WTC11 (cell line): Measurements from ENCODE around the gene MCOLN1. TPM values are rescaled to one million over a fixed set of nuclear protein-coding genes. Genes with fewer than 3 reads are reported as not detected.
A peak's percentile ranks its signal among the peaks of the same experiment; 100 is the strongest.

ENCODE experiments used
- ATAC-seq: fragments of 200-7000 bp; cut with Tn5 transposase; 2 replicates; pipeline ENCODE4 v1.10.0; 2021; ENCODE audit warnings: mild to moderate bottlenecking, moderate library complexity
- CTCF ChIA-PET: fragments of 300-600 bp; sonication (Branson Sonifier 250); formaldehyde crosslinking; loops from one replicate; lab custom pipeline; 2021; ENCODE audit warnings: antibody characterized with exemption; lab: Charles Lee
- POLR2A ChIA-PET: fragments of 350-600 bp; sonication (Branson Sonifier 250); formaldehyde crosslinking; loops from one replicate; lab custom pipeline; 2021; ENCODE audit warnings: antibody characterized with exemption; lab: Charles Lee
- DNase-seq: peaks from one replicate; pipeline ENCODE4 v3.0.0; 2021; ENCODE audit warnings: low spot score
- H3K27ac Mint-ChIP-seq: 2 replicates; pipeline ENCODE4 v1.8.0; 2021; ENCODE audit warnings: mixed read lengths
- H3K27me3 Mint-ChIP-seq: 2 replicates; pipeline ENCODE4 v1.8.0; 2021; ENCODE audit warnings: low read depth, mild to moderate bottlenecking, moderate library complexity, mixed read lengths
- H3K36me3 Mint-ChIP-seq: 2 replicates; pipeline ENCODE4 v1.8.0; 2021; ENCODE audit warnings: mixed read lengths
- H3K4me1 Mint-ChIP-seq: 2 replicates; pipeline ENCODE4 v1.8.0; 2022; ENCODE audit warnings: mixed read lengths
- H3K4me3 Mint-ChIP-seq: 2 replicates; pipeline ENCODE4 v1.8.0; 2021; ENCODE audit warnings: mild to moderate bottlenecking, moderate library complexity, mixed read lengths
- H3K9me3 Mint-ChIP-seq: 2 replicates; pipeline ENCODE4 v1.8.0; 2021; ENCODE audit warnings: mixed read lengths
- ATF1 ChIP-seq: sonication (generic); formaldehyde crosslinking; IDR thresholded peaks from 2 replicates; pipeline ENCODE4 v1.8.1; 2023; ENCODE audit warnings: mild to moderate bottlenecking, moderate library complexity, missing genetic modification reagents
- ESRRA ChIP-seq: sonication (generic); formaldehyde crosslinking; IDR thresholded peaks from 2 replicates; pipeline ENCODE4 v1.8.1; 2022; ENCODE audit warnings: mild to moderate bottlenecking, missing genetic modification reagents, borderline replicate concordance
- GABPB1 ChIP-seq: sonication (generic); formaldehyde crosslinking; IDR thresholded peaks from 2 replicates; pipeline ENCODE4 v1.8.1; 2023; ENCODE audit warnings: mild to moderate bottlenecking, missing genetic modification reagents
- GRHL2 ChIP-seq: fragments of 250-450 bp; sonication (Bioruptor Pico); IDR thresholded peaks from 2 replicates; pipeline ENCODE4 v1.8.0; 2022; ENCODE audit warnings: mild to moderate bottlenecking, moderate library complexity; ENCODE audit not compliant: insufficient replicate concordance, severe bottlenecking
- HMGA2 ChIP-seq: fragments of 250-450 bp; sonication (Bioruptor Pico); IDR thresholded peaks from 2 replicates; pipeline ENCODE4 v1.4.0; 2021; ENCODE audit warnings: mild to moderate bottlenecking, moderate library complexity
- JAZF1 ChIP-seq: fragments of 250-450 bp; sonication (Bioruptor Pico); IDR thresholded peaks from 2 replicates; pipeline ENCODE4 v1.9.0; 2021; ENCODE audit warnings: moderate library complexity, mild to moderate bottlenecking, inconsistent platforms
- JUN ChIP-seq: sonication (generic); formaldehyde crosslinking; IDR thresholded peaks from 2 replicates; pipeline ENCODE4 v1.8.0; 2023; ENCODE audit warnings: mild to moderate bottlenecking, missing genetic modification reagents
- KAT7 ChIP-seq: sonication (generic); formaldehyde crosslinking; IDR thresholded peaks from 2 replicates; pipeline ENCODE4 v1.8.1; 2023; ENCODE audit warnings: missing genetic modification reagents, mild to moderate bottlenecking, borderline replicate concordance
- NR1H2 ChIP-seq: sonication (generic); formaldehyde crosslinking; IDR thresholded peaks from 2 replicates; pipeline ENCODE4 v1.9.0; 2021; ENCODE audit warnings: mild to moderate bottlenecking, moderate library complexity, missing genetic modification reagents
- NR2C2 ChIP-seq: sonication (generic); formaldehyde crosslinking; IDR thresholded peaks from 2 replicates; pipeline ENCODE4 v1.8.0; 2022; ENCODE audit warnings: mild to moderate bottlenecking, missing genetic modification reagents
- RORB ChIP-seq: fragments of 250-450 bp; sonication (Bioruptor Pico); IDR thresholded peaks from 2 replicates; pipeline ENCODE4 v1.9.0; 2021; ENCODE audit warnings: mild to moderate bottlenecking
- TEAD4 ChIP-seq: sonication (generic); formaldehyde crosslinking; IDR thresholded peaks from 2 replicates; pipeline ENCODE4 v1.8.0; 2022; ENCODE audit warnings: mild to moderate bottlenecking, missing genetic modification reagents
- ZNF219 ChIP-seq: sonication (generic); formaldehyde crosslinking; IDR thresholded peaks from 2 replicates; pipeline ENCODE4 v1.8.0; 2023; ENCODE audit warnings: missing genetic modification reagents, mild to moderate bottlenecking, borderline replicate concordance
- ZNF232 ChIP-seq: sonication (generic); formaldehyde crosslinking; IDR thresholded peaks from 2 replicates; pipeline ENCODE4 v1.8.0; 2022; ENCODE audit warnings: mild to moderate bottlenecking, missing genetic modification reagents
- ZNF263 ChIP-seq: sonication (generic); formaldehyde crosslinking; IDR thresholded peaks from 2 replicates; pipeline ENCODE4 v1.8.1; 2022; ENCODE audit warnings: low read depth, mild to moderate bottlenecking, moderate library complexity, missing genetic modification reagents
- ZNF317 ChIP-seq: sonication (generic); formaldehyde crosslinking; IDR thresholded peaks from 2 replicates; pipeline ENCODE4 v1.8.1; 2023; ENCODE audit warnings: low read depth, mild to moderate bottlenecking, moderate library complexity, missing genetic modification reagents, borderline replicate concordance
- ZNF416 ChIP-seq: fragments of 250-450 bp; sonication (Bioruptor Pico); IDR thresholded peaks from 2 replicates; pipeline ENCODE4 v1.9.0; 2021; ENCODE audit warnings: mild to moderate bottlenecking, inconsistent platforms
- total RNA-seq: library from RNA; stranded (reverse); gene quantifications from 3 replicates; pipeline ENCODE4 v1.2.3, GENCODE V29; 2021
- TF ChIP-seq, protein P1 (sequence below): fragments of 250-450 bp; sonication (Bioruptor Pico); IDR thresholded peaks from 2 replicates; pipeline ENCODE4 v1.9.0; 2021; ENCODE audit warnings: mild to moderate bottlenecking
- TF ChIP-seq, protein P2 (sequence below): sonication (generic); formaldehyde crosslinking; IDR thresholded peaks from 2 replicates; pipeline ENCODE4 v1.8.1; 2022; ENCODE audit warnings: low read depth, missing genetic modification reagents, borderline replicate concordance
- TF ChIP-seq, protein P3 (sequence below): sonication (generic); formaldehyde crosslinking; IDR thresholded peaks from 2 replicates; pipeline ENCODE4 v1.8.0; 2022; ENCODE audit warnings: mild to moderate bottlenecking, missing genetic modification reagents
- TF ChIP-seq, protein P4 (sequence below): fragments of 250-450 bp; sonication (Bioruptor Pico); conservative IDR thresholded peaks from 2 replicates; pipeline ENCODE4 v1.9.0; 2021; ENCODE audit warnings: mild to moderate bottlenecking
- TF ChIP-seq, protein P5 (sequence below): fragments of 250-450 bp; sonication (Bioruptor Pico); IDR thresholded peaks from 2 replicates; pipeline ENCODE4 v1.9.0; 2021; ENCODE audit warnings: mild to moderate bottlenecking
- TF ChIP-seq, protein P6 (sequence below): sonication (generic); formaldehyde crosslinking; IDR thresholded peaks from 2 replicates; pipeline ENCODE4 v1.8.1; 2022; ENCODE audit warnings: missing genetic modification reagents, borderline replicate concordance

The MCOLN1 gene
- total RNA-seq, 1 experiment from 2014 or later = 19.7 TPM

DNA sequence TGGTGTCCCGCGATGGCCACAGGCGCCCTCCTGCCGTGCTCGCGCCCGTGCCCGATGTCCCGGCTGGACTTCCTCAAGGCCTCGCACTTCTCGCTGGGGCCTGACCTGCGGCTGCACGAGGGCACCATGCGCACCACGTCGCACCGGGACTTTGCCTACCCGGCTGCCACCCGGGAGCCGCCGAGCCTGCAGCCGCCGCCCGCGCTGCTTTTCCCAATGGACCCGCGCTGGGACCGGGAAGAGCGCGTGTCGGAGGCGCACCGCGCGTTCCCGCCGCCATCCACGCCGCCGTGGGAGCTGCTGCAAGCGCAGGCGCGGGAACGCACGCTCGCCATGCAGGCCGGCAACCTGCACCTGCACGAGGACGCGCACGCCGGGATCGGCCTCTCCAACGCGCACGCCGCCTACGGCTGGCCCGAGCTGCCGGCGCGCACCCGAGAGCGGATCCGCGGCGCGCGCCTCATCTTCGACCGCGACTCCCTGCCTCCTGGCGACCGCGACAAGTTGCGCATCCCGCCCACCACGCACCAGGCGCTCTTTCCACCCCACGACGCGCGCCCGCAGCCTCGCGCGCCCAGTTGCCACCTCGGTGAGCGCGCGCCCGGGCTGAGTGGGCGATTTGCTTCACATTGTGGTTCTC is 21.5 kb upstream of the MCOLN1 start (continued):
- TF ChIP-seq, protein P1, sequence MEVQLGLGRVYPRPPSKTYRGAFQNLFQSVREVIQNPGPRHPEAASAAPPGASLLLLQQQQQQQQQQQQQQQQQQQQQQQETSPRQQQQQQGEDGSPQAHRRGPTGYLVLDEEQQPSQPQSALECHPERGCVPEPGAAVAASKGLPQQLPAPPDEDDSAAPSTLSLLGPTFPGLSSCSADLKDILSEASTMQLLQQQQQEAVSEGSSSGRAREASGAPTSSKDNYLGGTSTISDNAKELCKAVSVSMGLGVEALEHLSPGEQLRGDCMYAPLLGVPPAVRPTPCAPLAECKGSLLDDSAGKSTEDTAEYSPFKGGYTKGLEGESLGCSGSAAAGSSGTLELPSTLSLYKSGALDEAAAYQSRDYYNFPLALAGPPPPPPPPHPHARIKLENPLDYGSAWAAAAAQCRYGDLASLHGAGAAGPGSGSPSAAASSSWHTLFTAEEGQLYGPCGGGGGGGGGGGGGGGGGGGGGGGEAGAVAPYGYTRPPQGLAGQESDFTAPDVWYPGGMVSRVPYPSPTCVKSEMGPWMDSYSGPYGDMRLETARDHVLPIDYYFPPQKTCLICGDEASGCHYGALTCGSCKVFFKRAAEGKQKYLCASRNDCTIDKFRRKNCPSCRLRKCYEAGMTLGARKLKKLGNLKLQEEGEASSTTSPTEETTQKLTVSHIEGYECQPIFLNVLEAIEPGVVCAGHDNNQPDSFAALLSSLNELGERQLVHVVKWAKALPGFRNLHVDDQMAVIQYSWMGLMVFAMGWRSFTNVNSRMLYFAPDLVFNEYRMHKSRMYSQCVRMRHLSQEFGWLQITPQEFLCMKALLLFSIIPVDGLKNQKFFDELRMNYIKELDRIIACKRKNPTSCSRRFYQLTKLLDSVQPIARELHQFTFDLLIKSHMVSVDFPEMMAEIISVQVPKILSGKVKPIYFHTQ = no peak
- TF ChIP-seq, protein P2, sequence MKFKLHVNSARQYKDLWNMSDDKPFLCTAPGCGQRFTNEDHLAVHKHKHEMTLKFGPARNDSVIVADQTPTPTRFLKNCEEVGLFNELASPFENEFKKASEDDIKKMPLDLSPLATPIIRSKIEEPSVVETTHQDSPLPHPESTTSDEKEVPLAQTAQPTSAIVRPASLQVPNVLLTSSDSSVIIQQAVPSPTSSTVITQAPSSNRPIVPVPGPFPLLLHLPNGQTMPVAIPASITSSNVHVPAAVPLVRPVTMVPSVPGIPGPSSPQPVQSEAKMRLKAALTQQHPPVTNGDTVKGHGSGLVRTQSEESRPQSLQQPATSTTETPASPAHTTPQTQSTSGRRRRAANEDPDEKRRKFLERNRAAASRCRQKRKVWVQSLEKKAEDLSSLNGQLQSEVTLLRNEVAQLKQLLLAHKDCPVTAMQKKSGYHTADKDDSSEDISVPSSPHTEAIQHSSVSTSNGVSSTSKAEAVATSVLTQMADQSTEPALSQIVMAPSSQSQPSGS = peak; percentile 93
- TF ChIP-seq ESRRA (CRISPR knock-in tag) (peak; percentile 99), ZNF219 (peak; percentile 95), ZNF416 (CRISPR knock-in tag) (no peak), ZNF263 (CRISPR knock-in tag) (peak; percentile 91), GRHL2 (CRISPR knock-in tag) (no peak), GABPB1 (0 out of 2 replicates have a peak, but pooled peaks have one; percentile 22), TEAD4 (CRISPR knock-in tag) (peak; percentile 97), RORB (no peak), ZNF232 (CRISPR knock-in tag) (peak; percentile 98), HMGA2 (CRISPR knock-in tag) (no peak), ATF1 (peak; percentile 98), KAT7 (CRISPR knock-in tag) (peak; percentile 79; the same call in 1 of the 2 replicates), JUN (CRISPR knock-in tag) (peak; percentile 99), JAZF1 (CRISPR knock-in tag) (no peak), NR1H2 (CRISPR knock-in tag) (peak; percentile 91; the same call in 1 of the 2 replicates)
- TF ChIP-seq, protein P3, sequence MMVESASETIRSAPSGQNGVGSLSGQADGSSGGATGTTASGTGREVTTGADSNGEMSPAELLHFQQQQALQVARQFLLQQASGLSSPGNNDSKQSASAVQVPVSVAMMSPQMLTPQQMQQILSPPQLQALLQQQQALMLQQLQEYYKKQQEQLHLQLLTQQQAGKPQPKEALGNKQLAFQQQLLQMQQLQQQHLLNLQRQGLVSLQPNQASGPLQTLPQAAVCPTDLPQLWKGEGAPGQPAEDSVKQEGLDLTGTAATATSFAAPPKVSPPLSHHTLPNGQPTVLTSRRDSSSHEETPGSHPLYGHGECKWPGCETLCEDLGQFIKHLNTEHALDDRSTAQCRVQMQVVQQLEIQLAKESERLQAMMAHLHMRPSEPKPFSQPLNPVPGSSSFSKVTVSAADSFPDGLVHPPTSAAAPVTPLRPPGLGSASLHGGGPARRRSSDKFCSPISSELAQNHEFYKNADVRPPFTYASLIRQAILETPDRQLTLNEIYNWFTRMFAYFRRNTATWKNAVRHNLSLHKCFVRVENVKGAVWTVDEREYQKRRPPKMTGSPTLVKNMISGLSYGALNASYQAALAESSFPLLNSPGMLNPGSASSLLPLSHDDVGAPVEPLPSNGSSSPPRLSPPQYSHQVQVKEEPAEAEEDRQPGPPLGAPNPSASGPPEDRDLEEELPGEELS (CRISPR knock-in tag) = peak; percentile 98
- TF ChIP-seq, protein P4, sequence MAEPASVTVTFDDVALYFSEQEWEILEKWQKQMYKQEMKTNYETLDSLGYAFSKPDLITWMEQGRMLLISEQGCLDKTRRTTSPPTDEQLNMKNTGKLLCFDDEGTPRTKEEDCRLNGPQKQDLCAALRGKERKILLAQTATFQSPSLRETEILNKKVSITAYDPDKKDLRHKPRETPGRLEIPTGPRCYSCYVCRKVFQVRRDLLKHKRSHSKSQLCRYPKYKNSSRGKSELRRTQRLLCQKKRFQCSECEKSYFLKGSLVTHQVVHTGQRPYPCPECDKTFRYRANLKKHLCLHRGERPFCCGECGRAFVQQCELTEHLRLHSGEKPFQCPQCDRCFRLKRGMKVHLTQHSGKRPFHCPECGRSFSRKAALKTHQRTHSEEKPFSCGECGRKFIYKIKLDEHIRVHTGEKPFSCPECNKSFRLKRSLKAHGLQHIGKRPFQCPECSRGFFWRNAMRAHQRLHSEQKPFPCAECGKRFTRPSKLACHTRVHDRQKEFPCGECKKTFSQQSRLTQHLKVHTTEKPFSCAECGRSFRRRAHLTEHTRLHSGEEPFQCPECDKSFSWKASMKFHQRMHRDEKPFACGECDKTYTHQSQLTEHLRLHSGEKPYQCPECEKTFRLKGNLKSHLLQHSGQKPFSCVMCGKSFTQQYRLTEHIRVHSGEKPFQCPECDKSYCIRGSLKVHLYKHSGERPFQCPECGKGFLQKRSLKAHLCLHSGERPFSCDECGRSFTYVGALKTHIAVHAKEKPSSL = no peak

DNA sequence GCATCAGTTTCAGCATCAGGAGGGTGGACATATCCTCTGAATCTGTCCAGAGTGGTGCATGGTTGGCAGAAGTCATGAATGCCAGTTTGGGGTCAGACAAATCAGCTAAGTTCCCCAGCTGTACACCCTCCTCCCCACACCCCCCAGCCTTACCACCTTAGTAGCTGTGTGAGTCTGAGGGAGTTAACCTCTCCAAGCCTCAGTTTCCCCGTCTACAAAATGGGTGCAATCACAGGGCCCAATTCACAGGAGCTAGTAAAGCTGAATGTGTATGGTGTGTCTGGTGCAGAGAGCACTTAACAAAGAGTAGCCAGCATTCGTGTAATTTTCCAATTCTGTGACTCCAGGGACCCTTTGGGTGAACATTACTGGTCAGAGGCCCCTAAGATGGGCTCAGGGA is 19.9 kb upstream of the MCOLN1 start:
- no peak overlapping the region for H3K4me3 Mint-ChIP-seq
- TF ChIP-seq ZNF219 (no peak), ZNF317 (CRISPR knock-in tag) (no peak), NR2C2 (CRISPR knock-in tag) (no peak)
- TF ChIP-seq, protein P5, sequence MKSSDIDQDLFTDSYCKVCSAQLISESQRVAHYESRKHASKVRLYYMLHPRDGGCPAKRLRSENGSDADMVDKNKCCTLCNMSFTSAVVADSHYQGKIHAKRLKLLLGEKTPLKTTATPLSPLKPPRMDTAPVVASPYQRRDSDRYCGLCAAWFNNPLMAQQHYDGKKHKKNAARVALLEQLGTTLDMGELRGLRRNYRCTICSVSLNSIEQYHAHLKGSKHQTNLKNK (CRISPR knock-in tag) = no peak
- TF ChIP-seq, protein P6, sequence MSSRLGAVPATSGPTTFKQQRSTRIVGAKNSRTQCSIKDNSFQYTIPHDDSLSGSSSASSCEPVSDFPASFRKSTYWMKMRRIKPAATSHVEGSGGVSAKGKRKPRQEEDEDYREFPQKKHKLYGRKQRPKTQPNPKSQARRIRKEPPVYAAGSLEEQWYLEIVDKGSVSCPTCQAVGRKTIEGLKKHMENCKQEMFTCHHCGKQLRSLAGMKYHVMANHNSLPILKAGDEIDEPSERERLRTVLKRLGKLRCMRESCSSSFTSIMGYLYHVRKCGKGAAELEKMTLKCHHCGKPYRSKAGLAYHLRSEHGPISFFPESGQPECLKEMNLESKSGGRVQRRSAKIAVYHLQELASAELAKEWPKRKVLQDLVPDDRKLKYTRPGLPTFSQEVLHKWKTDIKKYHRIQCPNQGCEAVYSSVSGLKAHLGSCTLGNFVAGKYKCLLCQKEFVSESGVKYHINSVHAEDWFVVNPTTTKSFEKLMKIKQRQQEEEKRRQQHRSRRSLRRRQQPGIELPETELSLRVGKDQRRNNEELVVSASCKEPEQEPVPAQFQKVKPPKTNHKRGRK = no peak
- H3K27ac Mint-ChIP-seq = no peak overlapping the region
- H3K4me1 Mint-ChIP-seq = peaks cover 10% of the 10 kb centered on the region
- peaks cover 70% of the 10 kb centered on the region for H3K27me3 Mint-ChIP-seq
- ChIA-PET CTCF (no interaction called here), POLR2A (no interaction called here)
- ATAC-seq (no peak), DNase-seq (no peak)
- H3K9me3 Mint-ChIP-seq = no peaks in the 10 kb centered on the region
- H3K36me3 Mint-ChIP-seq = no peaks in the 10 kb centered on the region
